DMS 273 (cell line): ENCODE measurements around the gene WDR64.
"Not testable (repeated sequence)": the region's sequence is repeated elsewhere in the genome, so short reads cannot be mapped to it uniquely, and the experiment has no call there.

Experiments used
- DNase-seq: peaks from one replicate; lab custom pipeline; 2025; ENCODE audit not compliant: unreplicated experiment; lab: John Stamatoyannopoulos, UW

Gene WDR64

DNA sequence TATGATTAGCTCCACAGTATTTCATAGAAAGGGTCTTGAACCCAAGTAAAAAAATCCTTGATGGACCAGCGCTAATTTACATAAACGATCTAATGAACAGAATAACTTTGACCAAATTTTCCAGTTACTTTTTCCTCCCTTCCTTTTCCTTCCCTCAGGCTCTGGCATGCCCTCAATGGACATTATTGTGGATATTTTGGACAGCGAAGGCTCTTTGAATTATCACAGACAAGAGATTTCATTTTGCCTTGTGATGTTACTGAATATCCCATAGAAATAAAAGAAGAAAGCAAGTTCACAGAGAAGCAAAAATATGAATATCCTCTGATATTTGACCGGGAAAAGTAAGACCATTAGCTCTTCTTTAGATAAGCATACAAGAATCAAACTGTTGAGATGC is 135.6 kb downstream of the WDR64 start:
- no peak for DNase-seq

DNA sequence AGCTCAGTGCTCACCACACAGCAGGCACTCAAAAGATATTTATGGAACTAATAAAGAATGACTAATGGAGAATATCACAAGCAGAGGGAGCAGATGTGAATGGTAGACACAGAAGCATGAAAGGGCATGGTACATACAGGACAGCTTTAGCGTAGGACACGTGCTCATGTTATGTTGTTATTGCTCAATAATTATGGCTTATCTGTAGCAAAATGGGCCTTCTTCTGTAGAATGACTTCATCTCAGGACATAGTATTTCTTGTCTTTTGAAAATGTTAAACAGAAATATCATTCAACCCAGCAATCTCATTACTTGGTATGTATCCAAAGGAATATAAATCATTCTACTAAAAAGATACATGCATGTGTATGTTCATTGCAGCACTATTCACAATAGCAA is 137.0 kb downstream of the WDR64 start:
- DNase-seq = no peak

GRCh38 chr1:241799416-241799815 is 147.3 kb downstream of the WDR64 start:
- DNase-seq = no peak

DNA sequence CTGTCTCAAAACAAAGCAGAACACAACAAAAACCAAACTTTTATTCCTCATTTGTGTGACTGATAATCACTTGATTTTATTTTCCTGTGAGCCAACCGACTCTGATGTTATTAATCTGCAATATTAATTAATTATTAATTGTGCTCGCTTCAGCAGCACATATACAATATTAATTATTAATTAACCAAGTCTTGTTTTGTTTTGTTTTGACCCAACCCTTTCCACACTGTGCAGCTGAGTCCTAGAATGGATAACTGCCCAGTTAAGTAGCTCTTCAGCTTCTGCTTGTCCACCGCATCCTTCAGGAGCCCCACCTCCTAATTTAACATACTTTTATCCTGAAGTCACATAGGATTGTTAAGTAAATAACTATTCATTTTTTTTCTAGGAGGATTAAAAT is 148.6 kb downstream of the WDR64 start:
- no peak for DNase-seq

GRCh38 chr1:241802863-241803262 is 150.8 kb downstream of the WDR64 start:
- DNase-seq = no peak

DNA sequence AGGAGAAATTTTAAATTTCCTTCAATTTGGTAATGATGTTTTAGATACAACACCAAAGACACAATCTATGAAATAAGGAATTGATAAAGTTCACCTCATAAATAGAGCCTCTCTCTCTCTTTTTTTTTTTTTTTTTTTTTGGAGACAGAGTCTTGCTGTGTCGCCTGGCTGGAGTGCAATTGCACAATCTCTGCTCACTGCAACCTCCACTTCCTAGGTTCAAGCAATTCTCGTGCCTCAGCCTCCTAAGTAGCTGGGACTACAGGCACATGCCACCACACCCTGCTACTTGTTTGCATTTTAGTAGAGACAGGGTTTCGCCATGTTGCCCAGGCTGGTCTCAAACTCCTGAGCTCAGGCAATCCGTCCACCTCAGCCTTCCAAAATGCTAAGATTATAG is 152.6 kb downstream of the WDR64 start:
- DNase-seq = not testable (repeated sequence)

- DNase-seq = no peak
Observed at GRCh38 chr1:241808265-241808664, 156.2 kb downstream of the WDR64 start.

- DNase-seq = no peak
Observed at GRCh38 chr1:241810769-241811405, 158.8 kb downstream of the WDR64 start.

- DNase-seq = no peak
Observed at GRCh38 chr1:241813768-241814320, 161.8 kb downstream of the WDR64 start.

GRCh38 chr1:241816008-241816407 is 163.9 kb downstream of the WDR64 start:
- no peak for DNase-seq

DNA sequence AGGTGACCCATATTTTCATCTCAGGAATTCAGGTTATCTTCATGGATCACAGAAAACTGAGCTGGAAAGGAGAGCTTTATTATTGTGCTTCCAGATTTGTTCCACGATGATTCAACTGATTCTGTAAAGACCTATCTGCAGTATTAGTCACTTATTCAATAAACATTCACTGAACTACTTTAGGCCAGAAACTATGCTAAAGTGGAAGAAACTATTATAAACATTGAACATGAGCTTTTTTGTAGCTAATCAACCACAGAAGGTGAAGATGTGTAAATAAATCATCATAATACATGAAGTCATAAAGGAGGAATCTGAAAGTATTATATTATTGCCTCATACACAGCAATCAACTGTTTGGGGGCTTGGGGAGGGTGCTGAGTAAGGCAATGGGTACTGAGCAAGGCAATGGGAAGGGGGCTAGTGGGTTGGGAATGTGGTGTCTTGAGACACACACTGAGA is 165.3 kb downstream of the WDR64 start:
- DNase-seq = no peak

DNA sequence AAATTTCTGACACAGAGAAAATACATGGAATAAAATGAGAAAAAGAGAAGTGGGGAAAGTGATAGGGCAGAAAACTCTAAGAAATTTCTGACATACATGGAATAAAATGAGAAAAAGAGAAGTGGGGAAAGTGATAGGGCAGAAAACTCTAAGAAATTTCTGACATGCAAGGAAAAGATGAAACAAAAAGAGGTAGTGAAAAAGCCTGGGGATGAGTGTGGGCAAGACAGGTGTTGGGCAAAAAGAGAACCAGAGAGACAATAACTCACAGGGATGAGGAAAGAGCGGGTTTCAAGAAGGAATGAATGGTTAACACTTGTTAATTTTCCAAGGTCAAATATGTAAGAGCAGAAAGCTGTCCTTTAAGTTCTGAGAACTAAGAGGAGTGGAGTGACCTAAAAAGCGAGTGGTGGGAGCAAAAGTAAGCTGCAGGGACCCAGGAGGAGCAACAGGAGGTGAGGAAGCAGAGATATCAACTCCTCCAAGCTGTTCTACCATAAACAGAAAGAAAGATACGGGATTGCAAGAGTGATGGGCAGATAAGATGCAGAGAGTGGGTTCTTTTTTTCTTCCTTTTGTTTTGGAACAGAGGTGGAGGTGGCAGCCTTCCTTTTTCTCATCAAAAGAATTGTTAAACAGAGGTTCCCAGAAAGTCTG is 166.0 kb downstream of the WDR64 start:
- no peak for DNase-seq

- DNase-seq = no peak
Observed at GRCh38 chr1:241819340-241819866, 167.3 kb downstream of the WDR64 start.

- no peak for DNase-seq
Observed at GRCh38 chr1:241821363-241821762, 169.3 kb downstream of the WDR64 start.

- DNase-seq = no peak
Observed at GRCh38 chr1:241822846-241823245, 170.8 kb downstream of the WDR64 start.

DNA sequence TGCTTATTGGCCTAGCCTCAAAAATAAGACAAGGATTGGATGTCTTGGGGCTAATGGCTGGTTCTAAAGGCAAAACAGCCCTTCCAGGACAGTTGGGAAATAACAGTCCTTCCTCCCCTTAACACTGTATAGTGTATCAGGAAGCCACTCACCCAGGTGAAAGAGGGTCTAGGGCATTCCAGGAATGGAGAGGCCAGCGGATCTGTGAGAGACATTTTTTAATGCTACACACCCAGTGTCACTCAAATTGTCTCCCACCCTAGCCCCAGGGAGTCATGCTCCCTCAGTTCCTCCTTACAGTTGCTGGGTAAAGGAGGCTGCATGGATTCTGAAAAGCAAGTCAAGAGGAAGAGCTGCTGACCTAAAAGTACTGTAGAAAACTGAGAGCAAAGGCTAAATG is 171.8 kb downstream of the WDR64 start:
- DNase-seq = peak; percentile 9

- DNase-seq = no peak
Observed at GRCh38 chr1:241825581-241825980, 173.5 kb downstream of the WDR64 start.

- not testable (repeated sequence) for DNase-seq
Observed at GRCh38 chr1:241826613-241827012, 174.5 kb downstream of the WDR64 start.

GRCh38 chr1:241827264-241827663 is 175.2 kb downstream of the WDR64 start:
- DNase-seq = no peak

- no peak for DNase-seq
Observed at GRCh38 chr1:241828463-241829021, 176.5 kb downstream of the WDR64 start.

DNA sequence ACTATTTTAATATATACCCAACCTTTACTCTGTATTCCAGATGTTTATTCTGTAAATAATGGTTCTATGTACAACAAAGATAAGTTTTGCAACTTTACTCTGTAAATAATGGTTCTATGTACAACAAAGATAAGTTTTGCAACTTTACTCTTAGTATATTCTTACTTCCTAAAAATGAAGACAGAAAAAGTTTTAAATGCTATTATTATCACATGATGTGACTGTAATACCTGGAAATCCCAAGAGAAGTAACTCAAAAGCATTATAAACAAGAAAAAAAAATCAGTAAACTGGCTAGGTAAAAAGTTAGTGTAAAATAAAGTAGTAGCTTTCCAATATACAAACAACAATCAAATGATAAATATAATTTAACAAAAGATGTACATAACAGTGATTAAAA is 177.4 kb downstream of the WDR64 start:
- DNase-seq = no peak
